GM19324 (cell line): ENCODE data around the gene MAGEF1.

Experiments used
- ATAC-seq: cut with Tn5 transposase; IDR thresholded peaks from one replicate; pipeline ENCODE4 v1.9.1; 2021; ENCODE audit warnings: mild to moderate bottlenecking, moderate library complexity; ENCODE audit not compliant: unreplicated experiment, low FRiP score

MAGEF1 gene

GRCh38 chr3:184727357-184728009, 15.6 kb upstream of the MAGEF1 start:
- no peak for ATAC-seq

- no peak for ATAC-seq
Observed at GRCh38 chr3:184726497-184726896, 14.6 kb upstream of the MAGEF1 start.

GRCh38 chr3:184725176-184725719, 13.4 kb upstream of the MAGEF1 start:
- no peak for ATAC-seq

GRCh38 chr3:184724699-184725098, 12.8 kb upstream of the MAGEF1 start:
- ATAC-seq, result no peak

GRCh38 chr3:184719709-184720108, 7.8 kb upstream of the MAGEF1 start:
- ATAC-seq, result no peak

GRCh38 chr3:184718431-184718830, 6.6 kb upstream of the MAGEF1 start:
- ATAC-seq, result no peak

GRCh38 chr3:184717399-184717983, 5.6 kb upstream of the MAGEF1 start:
- no peak for ATAC-seq

- ATAC-seq, result no peak
Observed at GRCh38 chr3:184716622-184717398, 4.9 kb upstream of the MAGEF1 start.

GRCh38 chr3:184715943-184716621, 4.2 kb upstream of the MAGEF1 start:
- ATAC-seq, result no peak

- ATAC-seq, result no peak
Observed at GRCh38 chr3:184713521-184713920, 1.7 kb upstream of the MAGEF1 start.

GRCh38 chr3:184713040-184713355, 1.1 kb upstream of the MAGEF1 start:
- ATAC-seq, result no peak

- peak; percentile 12 for ATAC-seq
Observed at GRCh38 chr3:184712248-184713039, 580 bp upstream of the MAGEF1 start.

GRCh38 chr3:184710870-184711492, 883 bp downstream of the MAGEF1 start:
- peak; percentile 52 for ATAC-seq

GRCh38 chr3:184703657-184704056, 8.2 kb downstream of the MAGEF1 start:
- ATAC-seq, result no peak

GRCh38 chr3:184700759-184701158, 11.1 kb downstream of the MAGEF1 start:
- ATAC-seq, result no peak

GRCh38 chr3:184697845-184698244, 14.0 kb downstream of the MAGEF1 start:
- ATAC-seq, result no peak

- no peak for ATAC-seq
Observed at GRCh38 chr3:184696697-184697096, 15.2 kb downstream of the MAGEF1 start.

GRCh38 chr3:184694716-184695115, 17.1 kb downstream of the MAGEF1 start:
- no peak for ATAC-seq

- ATAC-seq, result no peak
Observed at GRCh38 chr3:184694133-184694665, 17.7 kb downstream of the MAGEF1 start.
